NB4 (cell line): ENCODE measurements around the gene CDHR5.

Source experiments
- MYC ChIP-seq: IDR thresholded peaks from 2 replicates; pipeline ENCODE4 v1.6.1; 2011; ENCODE audit warnings: low read depth, low read length
- TF ChIP-seq, protein P1 (sequence below): IDR thresholded peaks from one replicate; pipeline ENCODE4 v1.5.1; 2012; ENCODE audit warnings: low read depth, low read length

DNA sequence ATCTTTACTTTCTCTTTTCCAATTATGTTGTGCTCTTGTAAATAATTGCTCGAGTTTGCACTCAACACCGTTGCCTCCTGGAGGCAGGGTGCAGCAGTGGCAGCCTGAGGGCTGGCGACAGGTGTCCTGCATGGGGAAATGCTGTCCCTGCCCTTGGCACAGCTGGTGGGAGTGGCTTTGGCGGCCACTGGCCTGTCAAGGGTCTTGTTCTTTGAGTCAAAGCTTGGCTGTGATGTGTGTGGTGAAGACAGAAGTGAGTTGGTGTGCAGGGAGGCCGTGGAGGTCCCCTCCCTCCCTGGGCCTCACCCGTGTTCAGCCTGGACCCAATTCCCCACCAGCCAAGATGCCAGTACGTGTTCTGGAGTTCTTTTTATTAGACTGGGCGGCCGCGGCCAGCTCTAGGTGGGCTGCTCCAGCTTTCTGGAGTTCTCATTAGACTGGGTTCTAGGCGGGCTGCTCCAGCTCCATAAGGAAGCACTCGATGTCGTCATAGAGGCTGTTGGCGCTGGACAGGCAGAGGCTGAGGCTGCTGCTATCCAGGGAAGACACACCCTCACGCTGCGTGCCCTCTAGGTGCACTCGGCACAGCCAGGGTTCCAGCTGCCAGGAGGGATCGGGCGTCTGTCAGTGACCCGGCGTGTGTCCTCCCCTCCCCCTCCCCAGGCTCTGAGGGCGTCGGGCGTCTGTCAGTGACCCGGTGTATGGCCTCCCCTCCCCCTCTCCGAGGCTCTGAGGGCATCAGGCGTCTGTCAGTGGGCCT lies 12.4 kb downstream of the CDHR5 start:
- TF ChIP-seq, protein P1, sequence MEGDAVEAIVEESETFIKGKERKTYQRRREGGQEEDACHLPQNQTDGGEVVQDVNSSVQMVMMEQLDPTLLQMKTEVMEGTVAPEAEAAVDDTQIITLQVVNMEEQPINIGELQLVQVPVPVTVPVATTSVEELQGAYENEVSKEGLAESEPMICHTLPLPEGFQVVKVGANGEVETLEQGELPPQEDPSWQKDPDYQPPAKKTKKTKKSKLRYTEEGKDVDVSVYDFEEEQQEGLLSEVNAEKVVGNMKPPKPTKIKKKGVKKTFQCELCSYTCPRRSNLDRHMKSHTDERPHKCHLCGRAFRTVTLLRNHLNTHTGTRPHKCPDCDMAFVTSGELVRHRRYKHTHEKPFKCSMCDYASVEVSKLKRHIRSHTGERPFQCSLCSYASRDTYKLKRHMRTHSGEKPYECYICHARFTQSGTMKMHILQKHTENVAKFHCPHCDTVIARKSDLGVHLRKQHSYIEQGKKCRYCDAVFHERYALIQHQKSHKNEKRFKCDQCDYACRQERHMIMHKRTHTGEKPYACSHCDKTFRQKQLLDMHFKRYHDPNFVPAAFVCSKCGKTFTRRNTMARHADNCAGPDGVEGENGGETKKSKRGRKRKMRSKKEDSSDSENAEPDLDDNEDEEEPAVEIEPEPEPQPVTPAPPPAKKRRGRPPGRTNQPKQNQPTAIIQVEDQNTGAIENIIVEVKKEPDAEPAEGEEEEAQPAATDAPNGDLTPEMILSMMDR: peak; percentile 33
- no peak for TF ChIP-seq MYC
